Peyer's patch (tissue), 4 donors: ENCODE measurements around the gene TUBGCP3. TPM values are rescaled to one million over a fixed set of nuclear protein-coding genes. Genes with fewer than 3 reads are reported as not detected.

Experiments
- DNase-seq, 3 donors: peaks; one replicate each; pipeline ENCODE4 v3.0.0-alpha.2; 2017 to 2019
- H3K27ac ChIP-seq, 4 donors: fragments of 200-600 bp; sonication (generic); one replicate each; pipeline ENCODE4 v1.5.1; 2016 to 2019
- H3K27me3 ChIP-seq, 2 donors: fragments of 200-600 bp; sonication (generic); one replicate each; pipeline ENCODE4 v1.5.1; 2019
- H3K36me3 ChIP-seq, 3 donors: fragments of 200-600 bp; sonication (generic); one replicate each; pipeline ENCODE4 v1.5.1; 2016 to 2019
- H3K4me1 ChIP-seq, 4 donors: fragments of 200-600 bp; sonication (generic); one replicate each; pipeline ENCODE4 v1.5.1; 2016 to 2019
- H3K4me3 ChIP-seq, 4 donors: fragments of 200-600 bp; sonication (generic); 1 replicate in 3 of 4; 2 replicates in 1 of 4; pipeline ENCODE4 v1.5.1; 2016 to 2019; ENCODE audit warnings: mild to moderate bottlenecking in 1 of 4
- H3K9me3 ChIP-seq, 4 donors: fragments of 200-600 bp; sonication (generic); one replicate each; pipeline ENCODE4 v1.5.1; 2016 to 2019; ENCODE audit warnings: mild to moderate bottlenecking in 1 of 4
- POLR2A ChIP-seq, 2 donors: fragments of 450-650 bp; IDR thresholded peaks; one replicate each; pipeline ENCODE4 v1.5.1; 2017; ENCODE audit warnings: antibody characterized with exemption in 2 of 2, mild to moderate bottlenecking in 2 of 2, moderate library complexity in 2 of 2
- total RNA-seq, 4 donors: library from RNA; depleted of rRNA; stranded (reverse); fragments of >200 nt; gene quantifications; one replicate each; pipeline ENCODE4 v1.1.0, GENCODE V29; 2016
- TF ChIP-seq, protein P1 (sequence below), 6 experiments: fragments of 450-650 bp in 4 of 6; fragments of 200-600 bp in 2 of 6; sonication (generic) in 1 of 6; IDR thresholded peaks; one replicate each; pipeline ENCODE4 v1.5.1; 2017 to 2019; ENCODE audit warnings: antibody characterized with exemption in 6 of 6, mild to moderate bottlenecking in 3 of 6, moderate library complexity in 1 of 6

Gene TUBGCP3
- total RNA-seq, 4 donors from 2014 or later, result 32.2 to 75.9 (median 43.6) TPM

DNA sequence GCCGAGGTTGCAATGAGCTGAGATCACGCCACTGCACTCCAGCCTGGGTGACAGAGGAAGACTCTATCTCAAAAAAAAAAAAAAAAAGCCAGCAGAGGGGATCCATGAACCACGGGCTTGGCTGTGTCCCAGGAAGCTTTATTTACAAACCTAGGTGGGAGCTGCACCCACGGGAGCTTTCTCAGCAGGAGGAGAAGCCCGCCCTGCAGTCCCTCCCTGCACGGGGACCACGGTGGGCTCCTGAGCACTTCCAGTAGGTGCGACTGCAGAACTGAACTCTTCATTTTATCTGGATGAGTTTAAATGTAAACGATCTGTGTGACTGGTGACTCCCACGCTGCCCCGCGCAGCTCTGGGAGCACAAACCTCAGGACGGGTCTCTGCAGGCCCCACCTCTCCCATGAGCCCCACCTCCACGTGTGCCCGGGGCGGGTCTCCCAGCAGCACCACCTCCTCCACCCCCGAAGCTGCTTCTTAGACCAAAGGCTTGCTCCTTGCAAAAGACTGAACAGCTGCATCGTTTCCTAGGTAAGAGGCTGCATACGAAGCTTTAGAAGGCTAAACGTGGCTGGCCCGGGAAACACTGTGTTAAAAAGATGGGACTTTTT is 145.4 kb downstream of the TUBGCP3 start:
- H3K27me3 ChIP-seq, result peaks cover 0 to 6% of the 10 kb centered on the region in 2 donors
- DNase-seq, result no peak
- H3K9me3 ChIP-seq, result peaks cover 0 to 11% (median 0%) of the 10 kb centered on the region in 4 donors

DNA sequence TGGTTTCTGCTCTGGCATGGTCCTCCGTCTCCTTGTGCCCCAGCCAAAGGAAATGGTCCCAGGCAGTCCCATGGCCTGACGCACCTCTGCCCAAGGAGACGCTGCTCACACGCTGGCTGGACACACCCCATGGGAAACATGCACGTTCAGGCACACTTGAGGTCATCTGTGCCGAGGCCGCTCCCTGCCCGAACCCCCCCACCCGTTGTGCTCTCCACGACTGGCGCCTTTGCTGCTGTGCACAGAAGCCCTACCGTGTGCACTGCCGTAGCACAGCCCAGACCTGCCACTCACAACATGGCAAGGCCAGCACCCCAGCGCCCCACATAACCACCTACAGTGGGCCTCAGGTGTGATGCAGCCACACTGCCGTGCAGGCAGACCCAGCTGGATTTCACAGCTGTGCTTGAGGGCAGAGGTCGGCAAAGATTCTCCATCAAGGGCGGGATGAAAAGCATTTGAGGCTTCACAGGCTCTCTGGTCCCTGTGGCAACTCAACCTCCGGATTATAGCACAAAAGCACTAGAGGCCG is 146.1 kb downstream of the TUBGCP3 start:
- Histone ChIP-seq H3K9me3 (peaks cover 0 to 11% (median 0%) of the 10 kb centered on the region in 4 donors), H3K27ac (no peak overlapping the region), H3K4me3 (no peak overlapping the region), H3K4me1 (no peaks in the 10 kb centered on the region), H3K36me3 (no peaks in the 10 kb centered on the region), H3K27me3 (peaks cover 0 to 6% of the 10 kb centered on the region in 2 donors)
- no peak for DNase-seq
- no peak for TF ChIP-seq POLR2A (IDR thresholded peaks at IDR 0.05)
- TF ChIP-seq, protein P1, sequence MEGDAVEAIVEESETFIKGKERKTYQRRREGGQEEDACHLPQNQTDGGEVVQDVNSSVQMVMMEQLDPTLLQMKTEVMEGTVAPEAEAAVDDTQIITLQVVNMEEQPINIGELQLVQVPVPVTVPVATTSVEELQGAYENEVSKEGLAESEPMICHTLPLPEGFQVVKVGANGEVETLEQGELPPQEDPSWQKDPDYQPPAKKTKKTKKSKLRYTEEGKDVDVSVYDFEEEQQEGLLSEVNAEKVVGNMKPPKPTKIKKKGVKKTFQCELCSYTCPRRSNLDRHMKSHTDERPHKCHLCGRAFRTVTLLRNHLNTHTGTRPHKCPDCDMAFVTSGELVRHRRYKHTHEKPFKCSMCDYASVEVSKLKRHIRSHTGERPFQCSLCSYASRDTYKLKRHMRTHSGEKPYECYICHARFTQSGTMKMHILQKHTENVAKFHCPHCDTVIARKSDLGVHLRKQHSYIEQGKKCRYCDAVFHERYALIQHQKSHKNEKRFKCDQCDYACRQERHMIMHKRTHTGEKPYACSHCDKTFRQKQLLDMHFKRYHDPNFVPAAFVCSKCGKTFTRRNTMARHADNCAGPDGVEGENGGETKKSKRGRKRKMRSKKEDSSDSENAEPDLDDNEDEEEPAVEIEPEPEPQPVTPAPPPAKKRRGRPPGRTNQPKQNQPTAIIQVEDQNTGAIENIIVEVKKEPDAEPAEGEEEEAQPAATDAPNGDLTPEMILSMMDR (IDR thresholded peaks at IDR 0.05), result no peak

More for the DNA sequence above, 145.4 kb downstream of the TUBGCP3 start:
- no peaks in the 10 kb centered on the region for H3K4me1 ChIP-seq
- TF ChIP-seq, protein P1 (IDR thresholded peaks at IDR 0.05), result no peak
- TF ChIP-seq POLR2A (IDR thresholded peaks at IDR 0.05), result no peak
- no peaks in the 10 kb centered on the region for H3K36me3 ChIP-seq
- no peak overlapping the region for H3K4me3 ChIP-seq
- no peak overlapping the region for H3K27ac ChIP-seq

DNA sequence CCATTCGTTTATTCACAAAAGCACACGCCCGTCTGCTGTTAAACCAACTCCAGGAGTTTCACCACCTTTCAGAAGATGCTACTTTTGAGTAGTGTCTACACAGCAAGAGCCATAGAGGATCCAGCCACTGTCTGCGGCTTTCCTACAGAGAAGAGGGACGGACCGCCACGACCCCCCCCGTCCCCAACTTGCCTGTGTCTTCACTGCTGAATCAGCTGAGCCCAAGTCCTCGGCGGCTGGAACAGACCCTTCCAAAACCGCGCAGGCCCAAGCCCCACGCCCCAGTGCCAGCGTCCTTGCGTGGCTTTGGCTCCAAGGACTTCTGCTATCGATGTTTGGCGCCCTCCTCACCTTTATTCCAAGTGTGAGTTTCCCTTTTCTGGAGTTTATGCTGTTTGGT is 146.7 kb downstream of the TUBGCP3 start:
- no peak for DNase-seq
- peaks cover 0 to 6% of the 10 kb centered on the region in 2 donors for H3K27me3 ChIP-seq
- TF ChIP-seq POLR2A (IDR thresholded peaks at IDR 0.05), result no peak
- TF ChIP-seq, protein P1 (IDR thresholded peaks at IDR 0.05), result no peak

DNA sequence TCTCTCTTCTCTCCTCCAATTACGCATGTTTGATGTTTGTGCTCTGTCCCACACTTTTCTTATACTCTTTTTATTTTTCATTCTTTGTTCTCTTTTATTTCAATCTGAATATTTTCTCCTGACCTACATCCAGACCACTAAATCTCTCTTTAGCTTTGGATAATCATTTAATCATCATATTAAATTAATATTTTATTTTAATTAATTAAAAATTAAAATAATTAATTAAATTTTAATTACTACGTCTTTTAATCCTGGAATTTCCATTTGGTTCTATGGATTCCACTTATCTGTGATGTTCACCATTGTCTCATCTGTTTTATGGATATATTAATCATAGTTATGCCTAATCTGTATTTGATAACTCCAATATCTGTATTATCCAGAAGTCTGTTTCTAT is 149.4 kb downstream of the TUBGCP3 start:
- H3K4me3 ChIP-seq, result no peak overlapping the region
- peaks cover 0 to 11% (median 0%) of the 10 kb centered on the region in 4 donors for H3K9me3 ChIP-seq
- no peaks in the 10 kb centered on the region for H3K4me1 ChIP-seq
- no peaks in the 10 kb centered on the region for H3K36me3 ChIP-seq
- peaks cover 0 to 6% of the 10 kb centered on the region in 2 donors for H3K27me3 ChIP-seq
- no peak for DNase-seq
- H3K27ac ChIP-seq, result no peak overlapping the region
- TF ChIP-seq, protein P1 (IDR thresholded peaks at IDR 0.05), result no peak
- no peak for TF ChIP-seq POLR2A (IDR thresholded peaks at IDR 0.05)

More for the DNA sequence above, 146.7 kb downstream of the TUBGCP3 start:
- no peaks in the 10 kb centered on the region for H3K4me1 ChIP-seq
- H3K36me3 ChIP-seq, result no peaks in the 10 kb centered on the region
- no peak overlapping the region for H3K27ac ChIP-seq
- H3K9me3 ChIP-seq, result peaks cover 0 to 11% (median 0%) of the 10 kb centered on the region in 4 donors
- no peak overlapping the region for H3K4me3 ChIP-seq

DNA sequence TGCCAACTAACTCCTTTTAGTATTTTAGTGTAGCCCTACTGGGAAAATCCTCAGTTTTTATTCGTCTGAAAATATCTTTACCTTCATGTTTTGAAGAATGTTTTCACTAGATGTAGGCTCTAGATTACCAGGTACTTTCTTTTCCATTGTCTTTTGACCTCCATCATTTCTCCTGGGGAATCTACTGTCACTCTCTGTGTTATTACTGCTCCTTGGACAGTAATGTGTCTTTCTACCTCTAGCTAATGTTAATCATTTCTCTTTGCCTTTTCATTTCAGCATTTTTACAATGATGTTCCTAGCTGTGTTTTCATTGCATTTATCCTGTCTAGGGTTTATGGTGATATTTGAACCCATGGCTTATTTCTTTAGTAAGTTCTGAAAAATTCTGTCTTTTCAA is 149.9 kb downstream of the TUBGCP3 start:
- Histone ChIP-seq H3K4me3 (no peak overlapping the region), H3K27ac (no peak overlapping the region), H3K36me3 (no peaks in the 10 kb centered on the region), H3K27me3 (peaks cover 0 to 1% of the 10 kb centered on the region in 2 donors), H3K9me3 (peaks cover 0 to 11% (median 0%) of the 10 kb centered on the region in 4 donors), H3K4me1 (no peaks in the 10 kb centered on the region)
- no peak for DNase-seq
- no peak for TF ChIP-seq POLR2A (IDR thresholded peaks at IDR 0.05)
- TF ChIP-seq, protein P1 (IDR thresholded peaks at IDR 0.05), result no peak
